Ascending aorta (tissue), 2 donors: Measurements from ENCODE around the gene GNG11. TPM values are rescaled to one million over a fixed set of nuclear protein-coding genes. Genes with fewer than 3 reads are reported as not detected.

ENCODE experiments used
- DNase-seq, 2 donors: peaks; one replicate each; pipeline ENCODE4 v3.0.0-alpha.2; 2019; ENCODE audit warnings: low spot score in 2 of 2
- H3K27ac ChIP-seq, 2 donors: fragments of 200-600 bp; sonication (generic); one replicate each; pipeline ENCODE4 v1.5.1; 2016 to 2017; ENCODE audit warnings: mild to moderate bottlenecking in 1 of 2
- H3K27me3 ChIP-seq: fragments of 200-600 bp; sonication (generic); one replicate; pipeline ENCODE4 v1.5.1; 2017
- H3K36me3 ChIP-seq, 2 donors: fragments of 200-600 bp; sonication (generic); one replicate each; pipeline ENCODE4 v1.5.1; 2016
- H3K4me1 ChIP-seq, 2 donors: fragments of 200-600 bp; sonication (generic); one replicate each; pipeline ENCODE4 v1.5.1; 2016 to 2017; ENCODE audit warnings: mild to moderate bottlenecking in 1 of 2
- H3K4me3 ChIP-seq, 2 donors: fragments of 200-600 bp; sonication (generic); one replicate each; pipeline ENCODE4 v1.5.1; 2016 to 2017; ENCODE audit warnings: mild to moderate bottlenecking in 1 of 2
- H3K9me3 ChIP-seq, 2 donors: fragments of 200-600 bp; sonication (generic); one replicate each; pipeline ENCODE4 v1.5.1; 2016
- intact Hi-C: fragments of 100-400 bp; cut with DNase I; formaldehyde crosslinking; loops from one replicate; pipeline ENCODE4 v1.15.1; 2023
- total RNA-seq: library from RNA; depleted of rRNA; stranded (reverse); fragments of >200 nt; gene quantifications from one replicate; pipeline ENCODE4 v1.1.0, GENCODE V29; 2016
- TF ChIP-seq, protein P1 (sequence below), 3 experiments: fragments of 200-600 bp in 2 of 3; fragments of 450-650 bp in 1 of 3; sonication (generic) in 2 of 3; IDR thresholded peaks; one replicate each; pipeline ENCODE4 v1.5.1; 2016 to 2019; ENCODE audit warnings: antibody characterized with exemption in 3 of 3, mild to moderate bottlenecking in 1 of 3, moderate library complexity in 1 of 3

Gene GNG11
- 28.4 TPM for total RNA-seq

DNA sequence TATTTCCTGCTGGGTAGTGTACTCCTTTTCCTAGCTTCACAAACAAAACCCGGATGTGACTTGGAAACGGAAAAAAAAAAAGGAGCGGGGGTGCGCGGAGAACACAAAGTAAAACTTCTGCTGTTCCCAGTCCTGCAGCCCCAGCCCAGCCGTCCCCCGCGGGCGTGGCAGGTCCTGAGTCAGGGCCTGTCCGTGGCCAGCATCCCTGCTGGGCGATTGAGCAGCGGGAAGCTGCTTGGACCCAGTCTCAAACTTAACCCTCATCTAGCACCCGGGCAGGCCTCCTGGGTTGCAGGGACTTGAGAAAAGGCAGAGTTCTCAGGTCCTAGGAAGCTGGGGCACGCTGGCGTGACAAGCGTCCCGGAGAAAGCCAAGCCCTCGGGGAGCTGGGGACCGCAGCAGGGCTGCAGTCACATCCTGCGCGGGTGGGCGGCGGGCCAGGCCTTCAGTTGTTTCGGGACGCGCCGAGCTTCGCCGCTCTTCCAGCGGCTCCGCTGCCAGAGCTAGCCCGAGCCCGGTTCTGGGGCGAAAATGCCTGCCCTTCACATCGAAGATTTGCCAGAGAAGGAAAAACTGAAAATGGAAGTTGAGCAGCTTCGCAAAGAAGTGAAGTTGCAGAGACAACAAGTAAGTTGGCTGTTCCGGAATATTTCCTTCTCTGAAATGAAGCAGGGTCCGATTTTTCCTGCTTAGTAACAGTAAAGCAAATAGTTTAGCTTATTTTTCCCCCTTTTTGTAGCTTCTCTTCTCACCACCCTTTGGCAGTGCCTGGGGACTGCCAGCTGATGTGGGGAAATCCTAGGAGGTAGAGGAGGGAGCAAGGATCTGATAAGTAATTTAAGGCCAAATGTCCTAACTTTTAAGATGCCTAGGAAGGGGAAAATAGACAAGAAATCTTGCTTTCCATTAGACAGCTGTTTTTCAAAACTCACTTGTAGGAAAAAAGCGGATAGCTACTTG is at the start of gene GNG11:
Gene GNG11, plus strand, starts transcription at position 129 of the 960 bp plus-strand sequence. Its CDS starts 403 bp downstream, at position 532.
- no peaks in the 10 kb centered on the region for H3K4me1 ChIP-seq
- no peaks in the 10 kb centered on the region for H3K36me3 ChIP-seq
- TF ChIP-seq, protein P1, sequence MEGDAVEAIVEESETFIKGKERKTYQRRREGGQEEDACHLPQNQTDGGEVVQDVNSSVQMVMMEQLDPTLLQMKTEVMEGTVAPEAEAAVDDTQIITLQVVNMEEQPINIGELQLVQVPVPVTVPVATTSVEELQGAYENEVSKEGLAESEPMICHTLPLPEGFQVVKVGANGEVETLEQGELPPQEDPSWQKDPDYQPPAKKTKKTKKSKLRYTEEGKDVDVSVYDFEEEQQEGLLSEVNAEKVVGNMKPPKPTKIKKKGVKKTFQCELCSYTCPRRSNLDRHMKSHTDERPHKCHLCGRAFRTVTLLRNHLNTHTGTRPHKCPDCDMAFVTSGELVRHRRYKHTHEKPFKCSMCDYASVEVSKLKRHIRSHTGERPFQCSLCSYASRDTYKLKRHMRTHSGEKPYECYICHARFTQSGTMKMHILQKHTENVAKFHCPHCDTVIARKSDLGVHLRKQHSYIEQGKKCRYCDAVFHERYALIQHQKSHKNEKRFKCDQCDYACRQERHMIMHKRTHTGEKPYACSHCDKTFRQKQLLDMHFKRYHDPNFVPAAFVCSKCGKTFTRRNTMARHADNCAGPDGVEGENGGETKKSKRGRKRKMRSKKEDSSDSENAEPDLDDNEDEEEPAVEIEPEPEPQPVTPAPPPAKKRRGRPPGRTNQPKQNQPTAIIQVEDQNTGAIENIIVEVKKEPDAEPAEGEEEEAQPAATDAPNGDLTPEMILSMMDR (IDR thresholded peaks at IDR 0.05), result no peak
- H3K27me3 ChIP-seq, result no peaks in the 10 kb centered on the region
- H3K9me3 ChIP-seq, result no peaks in the 10 kb centered on the region
- peak within 1 kb of the TSS; percentile 82 to 84 for H3K27ac ChIP-seq
- DNase-seq, result peak; percentile 8 to 82
- intact Hi-C loops, result loop anchor here (1.0 kb wide), 1 partner anchor 82 kb away; the partner anchor contains the start of gene BET1
- H3K4me3 ChIP-seq, result peak within 1 kb of the TSS; percentile 60 to 79

DNA sequence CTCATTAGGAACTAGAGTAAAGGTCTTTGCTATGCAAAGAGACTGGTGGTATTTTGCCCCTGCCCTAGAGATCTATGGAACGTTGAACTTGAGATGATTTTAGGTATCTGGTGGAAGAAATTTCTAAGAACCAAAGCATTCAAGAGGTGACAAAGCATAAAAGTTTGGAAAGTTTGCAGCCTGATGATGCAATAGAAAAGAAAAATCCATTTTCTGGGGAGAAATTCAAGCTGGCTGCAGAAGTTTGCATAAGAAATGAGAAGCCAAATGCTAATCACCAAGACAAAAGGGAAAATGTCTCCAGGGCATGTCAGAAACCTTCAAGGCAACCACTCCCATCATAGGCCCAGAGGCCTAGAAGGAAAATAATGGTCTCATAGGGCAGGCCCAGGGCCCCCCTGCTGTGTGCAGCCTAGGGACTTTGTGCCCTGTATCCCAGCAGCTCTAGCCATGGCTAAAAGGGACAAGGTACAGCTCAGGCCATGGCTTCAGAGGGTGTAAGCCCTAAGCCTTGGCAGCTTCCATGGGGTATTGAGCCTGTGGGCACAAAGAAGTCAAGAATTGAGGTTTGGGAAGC is 47.4 kb upstream of the GNG11 start:
- intact Hi-C loops, result no loop called here
- H3K9me3 ChIP-seq, result no peaks in the 10 kb centered on the region
- no peak overlapping the region for H3K4me3 ChIP-seq
- DNase-seq, result no peak
- H3K27ac ChIP-seq, result no peak overlapping the region
- no peaks in the 10 kb centered on the region for H3K4me1 ChIP-seq
- TF ChIP-seq, protein P1 (IDR thresholded peaks at IDR 0.05), result no peak
- H3K27me3 ChIP-seq, result no peaks in the 10 kb centered on the region
- no peaks in the 10 kb centered on the region for H3K36me3 ChIP-seq

DNA sequence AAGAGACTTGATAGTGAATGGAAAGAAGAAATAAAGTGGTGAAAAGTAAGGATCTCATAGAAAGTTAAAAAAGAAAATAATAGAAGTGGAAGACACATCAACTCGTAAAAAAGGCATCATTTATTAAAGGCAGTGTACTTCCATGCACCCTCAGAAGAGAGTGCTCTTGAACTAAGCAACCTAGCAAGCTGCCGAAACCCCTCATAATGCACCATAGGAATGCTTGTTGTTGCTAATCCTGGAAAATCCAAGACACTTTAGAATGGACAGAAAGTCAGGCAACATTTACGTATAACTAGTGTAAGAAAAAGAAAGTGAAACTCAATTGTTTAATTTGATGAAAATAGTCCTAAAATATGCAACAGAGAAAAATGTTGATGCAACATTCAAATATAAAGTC is 43.8 kb upstream of the GNG11 start:
- Histone ChIP-seq H3K4me1 (no peaks in the 10 kb centered on the region), H3K27ac (no peak overlapping the region), H3K27me3 (no peaks in the 10 kb centered on the region), H3K36me3 (no peaks in the 10 kb centered on the region), H3K9me3 (no peaks in the 10 kb centered on the region), H3K4me3 (no peak overlapping the region)
- no peak for DNase-seq
- intact Hi-C loops, result no loop called here
- TF ChIP-seq, protein P1 (IDR thresholded peaks at IDR 0.05), result no peak

DNA sequence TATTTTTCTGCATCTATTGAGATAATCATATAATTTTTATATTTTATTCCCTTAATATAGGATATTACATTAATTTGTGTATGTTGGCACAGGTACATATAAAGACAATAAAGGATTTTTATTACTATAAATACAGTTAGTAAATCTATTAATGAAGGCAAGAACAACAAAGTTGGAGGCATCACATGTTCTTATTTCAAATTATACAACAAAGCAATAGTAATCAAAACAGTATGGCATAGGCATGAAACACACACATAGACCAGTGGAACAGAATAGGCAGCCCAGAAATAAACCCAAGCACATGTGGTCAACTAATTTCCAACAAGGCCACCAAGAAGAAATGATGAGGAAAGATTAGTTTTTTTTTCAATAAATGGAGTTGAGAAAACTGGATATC is 42.2 kb upstream of the GNG11 start:
- DNase-seq, result no peak
- Histone ChIP-seq H3K27me3 (no peaks in the 10 kb centered on the region), H3K4me1 (no peaks in the 10 kb centered on the region), H3K4me3 (no peak overlapping the region), H3K9me3 (no peaks in the 10 kb centered on the region), H3K36me3 (no peaks in the 10 kb centered on the region), H3K27ac (no peak overlapping the region)
- intact Hi-C loops, result no loop called here
- TF ChIP-seq, protein P1 (IDR thresholded peaks at IDR 0.05), result no peak

DNA sequence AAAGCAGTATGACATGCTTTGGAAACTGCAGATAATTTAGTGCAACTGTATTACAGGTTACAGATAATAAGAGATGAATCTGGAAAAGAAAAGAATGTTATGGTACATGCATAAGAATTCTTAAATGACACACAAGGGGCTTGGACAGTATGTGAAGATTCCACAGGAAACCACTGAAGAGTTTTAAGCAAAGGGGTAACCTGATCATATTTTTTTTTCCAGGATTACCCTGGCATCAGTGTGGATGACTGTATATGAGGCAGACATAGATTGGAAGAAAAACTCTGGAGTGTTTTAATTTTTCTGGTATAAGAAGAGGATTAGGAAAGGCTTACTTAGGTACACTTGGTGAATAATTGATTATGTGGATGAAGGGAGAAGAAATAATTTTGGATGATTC is 39.1 kb upstream of the GNG11 start:
- H3K9me3 ChIP-seq, result no peaks in the 10 kb centered on the region
- TF ChIP-seq, protein P1 (IDR thresholded peaks at IDR 0.05), result no peak
- H3K27ac ChIP-seq, result no peak overlapping the region
- DNase-seq, result no peak
- no peak overlapping the region for H3K4me3 ChIP-seq
- no peaks in the 10 kb centered on the region for H3K36me3 ChIP-seq
- intact Hi-C loops, result loop anchor here (10.0 kb wide), 1 partner anchor 78 kb away; no protein-coding TSS in a partner anchor
- no peaks in the 10 kb centered on the region for H3K4me1 ChIP-seq
- no peaks in the 10 kb centered on the region for H3K27me3 ChIP-seq
